GM12873 (cell line): Measurements from ENCODE around the gene KDELR3.

ENCODE experiments used
- TF ChIP-seq, protein P1 (sequence below): IDR thresholded peaks from 2 replicates; pipeline ENCODE4 v1.5.1; 2012; ENCODE audit warnings: low read depth, mild to moderate bottlenecking, moderate library complexity, low read length, control low read depth; ENCODE audit not compliant: insufficient read depth; ENCODE audit errors: missing control alignments

Gene KDELR3

DNA sequence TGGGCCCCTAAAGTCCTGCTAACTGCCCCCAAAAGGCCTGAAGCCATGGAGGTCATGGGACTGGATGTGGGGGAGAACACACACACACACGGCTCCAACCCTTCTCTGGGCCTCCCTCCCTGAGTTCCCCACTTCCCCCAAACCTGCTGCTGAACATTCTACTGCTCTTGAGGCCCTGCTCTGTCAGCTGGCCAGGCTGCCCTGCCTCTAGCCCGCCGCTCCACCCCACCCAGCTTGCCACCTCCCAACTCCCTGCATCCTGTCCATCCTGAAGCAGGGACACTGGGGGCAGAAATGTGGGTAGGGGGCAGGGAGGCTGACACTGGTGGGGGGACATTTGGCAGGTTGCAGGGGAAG is 13.9 kb upstream of the KDELR3 start:
- TF ChIP-seq, protein P1, sequence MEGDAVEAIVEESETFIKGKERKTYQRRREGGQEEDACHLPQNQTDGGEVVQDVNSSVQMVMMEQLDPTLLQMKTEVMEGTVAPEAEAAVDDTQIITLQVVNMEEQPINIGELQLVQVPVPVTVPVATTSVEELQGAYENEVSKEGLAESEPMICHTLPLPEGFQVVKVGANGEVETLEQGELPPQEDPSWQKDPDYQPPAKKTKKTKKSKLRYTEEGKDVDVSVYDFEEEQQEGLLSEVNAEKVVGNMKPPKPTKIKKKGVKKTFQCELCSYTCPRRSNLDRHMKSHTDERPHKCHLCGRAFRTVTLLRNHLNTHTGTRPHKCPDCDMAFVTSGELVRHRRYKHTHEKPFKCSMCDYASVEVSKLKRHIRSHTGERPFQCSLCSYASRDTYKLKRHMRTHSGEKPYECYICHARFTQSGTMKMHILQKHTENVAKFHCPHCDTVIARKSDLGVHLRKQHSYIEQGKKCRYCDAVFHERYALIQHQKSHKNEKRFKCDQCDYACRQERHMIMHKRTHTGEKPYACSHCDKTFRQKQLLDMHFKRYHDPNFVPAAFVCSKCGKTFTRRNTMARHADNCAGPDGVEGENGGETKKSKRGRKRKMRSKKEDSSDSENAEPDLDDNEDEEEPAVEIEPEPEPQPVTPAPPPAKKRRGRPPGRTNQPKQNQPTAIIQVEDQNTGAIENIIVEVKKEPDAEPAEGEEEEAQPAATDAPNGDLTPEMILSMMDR, result no peak

DNA sequence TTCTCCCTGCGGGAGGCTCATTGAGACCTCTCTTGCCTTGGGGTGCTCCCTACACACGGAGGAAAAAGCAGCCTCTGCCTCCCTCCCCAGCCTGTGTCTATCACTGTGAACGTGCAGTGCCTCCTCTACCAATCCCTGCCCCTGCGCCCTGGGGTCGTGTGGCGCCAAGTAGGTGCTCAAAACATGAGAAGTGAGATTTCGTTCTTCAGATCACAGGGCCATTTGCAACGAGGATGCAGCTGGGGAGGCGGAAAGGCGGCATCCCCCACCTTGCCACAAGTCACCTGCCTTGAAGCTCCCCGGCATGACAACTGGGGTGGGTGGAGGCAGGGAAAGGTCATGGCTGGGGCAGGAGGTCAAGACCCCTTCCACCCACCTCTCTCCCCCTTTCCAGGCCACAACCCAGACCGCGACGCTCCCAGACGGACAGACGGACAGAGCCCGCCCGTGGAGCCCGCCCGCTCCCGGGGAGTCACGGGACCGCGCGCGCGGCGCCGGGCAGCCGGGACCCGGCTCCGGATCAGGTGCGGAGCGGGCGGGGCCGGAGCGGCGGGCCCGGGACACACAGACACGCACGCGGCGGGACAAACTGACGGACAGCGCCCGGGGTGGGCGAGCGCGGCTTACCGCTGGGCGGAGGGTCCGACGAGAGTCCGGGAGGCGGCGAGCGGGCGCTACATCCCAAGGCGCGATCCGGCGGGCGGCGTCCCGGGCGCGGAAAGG is 13.4 kb upstream of the KDELR3 start:
- TF ChIP-seq, protein P1, result no peak

DNA sequence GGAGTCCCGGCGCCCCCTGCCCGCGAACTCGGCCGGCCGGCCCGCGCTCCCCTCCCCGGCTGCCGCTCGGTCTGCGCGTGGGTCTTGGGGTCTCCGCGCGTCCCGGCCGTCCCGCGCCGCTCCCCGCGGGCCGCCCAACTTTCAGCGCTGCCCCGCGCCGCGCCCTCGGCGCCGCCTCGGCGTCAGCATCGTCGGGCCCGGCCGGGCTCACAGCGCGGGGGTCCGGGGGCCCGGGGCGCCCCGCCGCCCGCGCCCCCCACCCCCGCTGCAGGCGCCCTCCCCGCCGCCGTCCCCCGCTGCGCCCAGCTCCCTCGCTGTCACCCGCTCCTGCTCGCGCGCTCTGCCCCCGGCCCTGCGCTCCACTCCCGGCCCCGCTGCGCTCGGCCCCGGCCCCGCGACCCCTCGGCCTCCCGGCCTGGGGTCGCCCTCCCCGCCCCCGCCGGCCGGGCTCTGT is 12.8 kb upstream of the KDELR3 start, which contains the start of gene KCNJ4:
TSS of gene KCNJ4 (minus strand) at position 124 of the 454 bp plus-strand sequence. CDS start 27,067 bp downstream, outside the sequence.
- TF ChIP-seq, protein P1, result no peak

DNA sequence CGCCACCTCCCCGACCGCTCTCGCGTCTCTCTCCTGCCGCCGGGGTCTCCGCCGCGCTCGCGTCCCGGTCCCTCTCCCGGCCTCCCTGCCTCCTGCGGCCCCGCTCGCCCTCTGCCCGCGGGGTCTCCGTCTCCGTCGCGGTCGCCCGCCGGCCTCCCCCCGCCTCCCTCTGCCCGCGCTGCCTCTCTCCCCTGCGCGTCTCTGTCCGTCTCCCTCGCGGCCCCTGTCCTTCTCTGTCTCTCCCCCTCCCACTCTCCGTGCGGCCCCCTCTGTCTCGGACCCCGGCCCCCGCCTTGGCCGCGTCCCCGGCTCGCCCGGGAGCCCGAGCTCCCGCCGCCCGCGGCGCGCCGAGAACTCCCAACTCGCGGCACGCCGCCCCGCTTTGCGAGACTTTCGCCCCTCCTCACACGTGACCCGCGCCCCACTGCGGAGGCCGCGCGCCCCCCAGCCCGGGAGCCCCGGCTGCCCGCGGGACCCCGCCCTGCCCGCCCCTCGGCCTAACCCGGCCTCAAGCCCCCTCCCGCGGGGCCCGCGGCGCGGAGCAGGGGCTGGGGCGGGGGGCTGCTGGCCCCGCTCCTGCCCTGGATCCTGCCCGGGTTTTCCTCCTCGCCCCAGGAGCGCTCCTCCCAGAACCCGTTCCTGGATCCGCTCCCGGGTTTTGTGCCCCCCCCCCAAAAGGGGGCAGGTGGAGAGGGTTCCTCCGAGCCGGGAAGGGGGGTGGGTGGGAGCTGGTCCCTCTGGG is 12.2 kb upstream of the KDELR3 start:
- TF ChIP-seq, protein P1, result no peak

DNA sequence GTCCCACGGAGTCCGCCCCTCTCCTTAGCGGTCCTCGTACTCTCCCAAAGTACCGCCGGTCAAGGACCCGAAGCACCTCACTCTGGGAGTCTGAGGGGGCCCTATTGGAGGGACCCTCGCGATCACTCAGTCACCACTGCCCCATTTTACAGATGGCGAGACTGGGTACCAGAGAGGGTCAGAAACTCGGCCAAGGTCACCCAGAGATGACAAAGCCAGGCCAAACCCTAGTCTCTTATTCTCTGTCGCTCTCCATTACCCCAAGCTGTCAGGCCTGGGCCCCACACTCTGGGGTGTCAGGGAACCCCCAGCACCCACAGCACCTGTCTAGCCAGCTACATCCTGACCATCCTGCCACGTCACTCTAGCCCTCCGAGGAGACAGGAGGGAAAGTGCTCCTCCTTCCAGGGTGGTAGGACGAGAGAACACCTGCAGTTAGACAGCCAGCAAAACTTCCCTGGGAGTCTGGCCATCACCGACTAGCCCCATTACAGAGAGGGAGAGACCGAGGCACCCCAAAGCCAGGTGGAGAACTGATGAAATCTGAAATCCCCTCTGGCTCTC is 11.5 kb upstream of the KDELR3 start:
- TF ChIP-seq, protein P1, result no peak

DNA sequence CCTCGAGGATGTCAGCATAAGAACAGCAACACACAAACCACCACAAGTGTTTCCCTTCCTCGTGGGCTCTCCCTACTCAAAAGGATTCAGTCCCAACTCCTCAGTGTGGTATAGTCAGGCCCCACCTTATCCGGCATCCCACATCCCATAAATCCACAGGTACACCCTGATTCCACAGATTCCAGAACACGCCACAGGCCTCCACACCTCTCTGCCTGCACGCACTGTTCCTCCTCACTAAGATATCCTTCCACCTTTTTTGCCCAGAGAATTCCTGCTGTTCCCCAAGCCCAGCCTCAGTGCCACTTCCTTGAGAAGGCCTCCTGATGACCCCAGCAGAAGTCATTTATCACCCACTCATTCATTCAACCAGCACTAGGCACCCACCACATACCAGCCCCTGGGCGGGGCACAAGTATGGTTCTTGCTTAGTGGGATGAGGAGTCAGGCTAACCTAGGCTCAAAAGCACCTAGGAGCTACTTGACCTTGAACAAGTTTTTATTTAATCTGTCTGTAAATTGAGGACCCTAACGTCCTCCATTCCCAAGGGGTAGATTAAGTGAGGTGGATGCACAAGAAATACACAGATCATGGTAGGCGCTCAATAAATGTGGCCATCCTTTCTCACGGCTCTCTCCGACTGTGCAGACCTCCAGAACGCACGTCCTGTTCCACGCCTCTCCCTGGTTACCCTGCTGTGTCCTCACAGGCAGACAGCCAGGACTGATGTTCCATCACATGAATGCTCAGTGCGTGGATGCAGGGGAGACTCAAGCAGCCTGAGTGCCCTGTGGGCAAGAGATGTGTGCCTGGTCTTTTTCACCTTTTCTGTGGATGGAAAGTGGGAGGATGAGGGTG is 10.8 kb upstream of the KDELR3 start:
- TF ChIP-seq, protein P1, result no peak
